Stomach (tissue), 9 donors: ENCODE data around the gene WSCD1. TPM values are rescaled to one million over a fixed set of nuclear protein-coding genes. Genes with fewer than 3 reads are reported as not detected.

Experiments
- DNase-seq, 2 donors: peaks; one replicate each; pipeline versions ENCODE4 v3.0.0 to v3.0.0-alpha.2; 2013 to 2019
- H3K27ac ChIP-seq, 5 donors: fragments of 200-600 bp in 4 of 5; sonication (generic) in 4 of 5; one replicate each; pipeline ENCODE4 v1.5.1; 2013 to 2019; ENCODE audit warnings: mild to moderate bottlenecking in 1 of 5, moderate library complexity in 1 of 5
- H3K27me3 ChIP-seq, 3 donors: fragments of 200-600 bp; sonication (generic); one replicate each; pipeline ENCODE4 v1.5.1; 2017 to 2019; ENCODE audit warnings: mixed run types in 1 of 3
- H3K36me3 ChIP-seq, 4 donors: fragments of 200-600 bp; sonication (generic); 1 replicate in 3 of 4; 2 replicates in 1 of 4; pipeline ENCODE4 v1.5.1; 2016 to 2019
- H3K4me1 ChIP-seq, 4 donors: fragments of 200-600 bp; sonication (generic); one replicate each; pipeline ENCODE4 v1.5.1; 2016 to 2019
- H3K4me3 ChIP-seq, 4 donors: fragments of 200-600 bp; sonication (generic) in 3 of 4; one replicate each; pipeline ENCODE4 v1.5.1; 2016 to 2019; ENCODE audit warnings: mild to moderate bottlenecking in 1 of 4
- H3K9me3 ChIP-seq, 4 donors: fragments of 200-600 bp; sonication (generic); one replicate each; pipeline ENCODE4 v1.5.1; 2016 to 2019
- CTCF ChIP-seq, 7 experiments: fragments of 450-650 bp in 4 of 7; fragments of 200-600 bp in 3 of 7; sonication (generic) in 3 of 7; IDR thresholded peaks; one replicate each; pipeline ENCODE4 v1.5.1; 2016 to 2019; ENCODE audit warnings: antibody characterized with exemption in 7 of 7, control low read depth in 2 of 7, mild to moderate bottlenecking in 1 of 7
- EP300 ChIP-seq: sonication (generic); formaldehyde crosslinking; IDR thresholded peaks from one replicate; pipeline ENCODE4 v1.6.1; 2017; ENCODE audit warnings: antibody characterized with exemption
- POLR2A ChIP-seq, 4 donors: fragments of 450-650 bp; IDR thresholded peaks; one replicate each; pipeline ENCODE4 v1.6.1; 2016; ENCODE audit warnings: antibody characterized with exemption in 4 of 4, control low read depth in 2 of 4, mild to moderate bottlenecking in 1 of 4, moderate library complexity in 1 of 4
- POLR2AphosphoS5 ChIP-seq, 3 donors: sonication (generic); formaldehyde crosslinking; IDR thresholded peaks; one replicate each; pipeline ENCODE4 v1.6.1; 2016; ENCODE audit warnings: antibody characterized with exemption in 3 of 3
- WGBS, 5 donors: extraction: QIAGEN DNeasy Blood & Tissue Kit in 3 of 5; methylation state at CpG; one replicate each; pipeline versions ENCODE4 v1.1.5 to v1.1.7; 2013 to 2018; 5-methylcytosine and 5-hydroxymethylcytosine counted together
- intact Hi-C: fragments of 100-400 bp; cut with DNase I; formaldehyde crosslinking; loops from one replicate; pipeline ENCODE4 v1.15.1; 2023; ENCODE audit warnings: low total_unique reads
- polyA plus RNA-seq, 3 donors: library from polyadenylated mRNA; stranded (reverse); fragments of 200-250 nt; gene quantifications; one replicate each; pipeline ENCODE4 v1.2.3, GENCODE V29; 2013
- total RNA-seq, 5 donors: library from RNA; depleted of rRNA; stranded (reverse); fragments of >200 nt; gene quantifications; one replicate each; pipeline versions ENCODE4 v1.1.0 to v1.2.3, GENCODE V29; 2014 to 2016
- donor health status: healthy with polysubstance abuse.
- donor health status: Bipolar disorder and iron deficiency.
- donor health status: healthy.

WSCD1 gene
- total and polyA plus RNA-seq, 8 donors, result 0.58 to 32.7 (median 1.2) TPM

GRCh38 chr17:6023036-6023831, 46.9 kb upstream of the WSCD1 start:
- no peaks in the 10 kb centered on the region for H3K36me3 ChIP-seq
- no peak overlapping the region for H3K4me3 ChIP-seq
- no peaks in the 10 kb centered on the region for H3K4me1 ChIP-seq
- intact Hi-C loops, result no loop called here
- DNase-seq, result no peak
- TF ChIP-seq EP300 (no peak), POLR2AphosphoS5 (IDR thresholded peaks at IDR 0.05) (no peak), CTCF (IDR thresholded peaks at IDR 0.05) (no peak)
- H3K9me3 ChIP-seq, result no peaks in the 10 kb centered on the region
- WGBS, 5 donors, result 62 to 65% (median 62%) methylated on average over 6 of the region's 6 CpGs
- H3K27ac ChIP-seq, result no peak overlapping the region
- peaks cover 0 to 25% (median 0%) of the 10 kb centered on the region in 3 donors for H3K27me3 ChIP-seq

GRCh38 chr17:6024576-6024975, 45.6 kb upstream of the WSCD1 start:
- DNase-seq, result no peak
- no peak overlapping the region for H3K4me3 ChIP-seq
- H3K36me3 ChIP-seq, result no peaks in the 10 kb centered on the region
- no peak overlapping the region for H3K27ac ChIP-seq
- intact Hi-C loops, result no loop called here
- peaks cover 0 to 25% (median 0%) of the 10 kb centered on the region in 3 donors for H3K27me3 ChIP-seq
- H3K4me1 ChIP-seq, result no peaks in the 10 kb centered on the region
- H3K9me3 ChIP-seq, result no peaks in the 10 kb centered on the region
- TF ChIP-seq POLR2AphosphoS5 (IDR thresholded peaks at IDR 0.05) (no peak), EP300 (no peak), POLR2A (IDR thresholded peaks at IDR 0.05) (no peak), CTCF (IDR thresholded peaks at IDR 0.05) (no peak)
- WGBS, 5 donors, result 68 to 83% (median 77%) methylated on average over 6 of the region's 6 CpGs

- Histone ChIP-seq H3K27me3 (peaks cover 0 to 32% (median 0%) of the 10 kb centered on the region in 3 donors), H3K36me3 (no peaks in the 10 kb centered on the region), H3K4me3 (no peak overlapping the region), H3K4me1 (no peaks in the 10 kb centered on the region), H3K9me3 (no peaks in the 10 kb centered on the region), H3K27ac (no peak overlapping the region)
- intact Hi-C loops, result no loop called here
- peak in 1 of 2 donors; percentile 14 for DNase-seq
- TF ChIP-seq POLR2A (IDR thresholded peaks at IDR 0.05) (no peak), POLR2AphosphoS5 (IDR thresholded peaks at IDR 0.05) (no peak), EP300 (no peak), CTCF (IDR thresholded peaks at IDR 0.05) (no peak)
- 75 to 89% (median 81%) methylated on average over 11 to 12 of the region's 12 CpGs for WGBS, 5 donors
Measured at GRCh38 chr17:6027342-6028024, 42.7 kb upstream of the WSCD1 start.

- Histone ChIP-seq H3K36me3 (no peaks in the 10 kb centered on the region), H3K9me3 (no peaks in the 10 kb centered on the region), H3K4me3 (no peak overlapping the region), H3K27ac (no peak overlapping the region), H3K27me3 (peaks cover 0 to 32% (median 0%) of the 10 kb centered on the region in 3 donors), H3K4me1 (no peaks in the 10 kb centered on the region)
- TF ChIP-seq EP300 (no peak), POLR2AphosphoS5 (IDR thresholded peaks at IDR 0.05) (no peak), POLR2A (IDR thresholded peaks at IDR 0.05) (no peak), CTCF (IDR thresholded peaks at IDR 0.05) (no peak)
- DNase-seq, result no peak
- WGBS, 5 donors, result 68 to 77% (median 69%) methylated on average over 10 of the region's 10 CpGs
- intact Hi-C loops, result no loop called here
Measured at GRCh38 chr17:6028294-6028693, 41.9 kb upstream of the WSCD1 start.
